HepG2 (cell line): ENCODE results near the gene NTN5. TPM values are rescaled to one million over a fixed set of nuclear protein-coding genes. Genes with fewer than 3 reads are reported as not detected.

Experiments
- FOXC1 ChIP-seq: sonication (generic); formaldehyde crosslinking; IDR thresholded peaks from 2 replicates; pipeline ENCODE4 v1.8.0; 2022; ENCODE audit warnings: mild to moderate bottlenecking, missing genetic modification reagents, borderline replicate concordance
- GPN1 ChIP-seq: sonication (generic); formaldehyde crosslinking; IDR thresholded peaks from 2 replicates; pipeline ENCODE4 v1.5.1; 2020; ENCODE audit warnings: missing genetic modification reagents, borderline replicate concordance
- HMG20B ChIP-seq: conservative IDR thresholded peaks from 2 replicates; pipeline ENCODE4 v1.6.1; 2016; ENCODE audit warnings: missing genetic modification reagents, missing compliant biosample characterization
- IRX3 ChIP-seq: sonication (generic); formaldehyde crosslinking; IDR thresholded peaks from 2 replicates; pipeline ENCODE4 v1.8.1; 2023; ENCODE audit warnings: mild to moderate bottlenecking, low read depth, missing genetic modification reagents, borderline replicate concordance
- KLF11 ChIP-seq: IDR thresholded peaks from 2 replicates; pipeline ENCODE4 v1.6.1; 2016; ENCODE audit warnings: missing compliant biosample characterization
- MTF1 ChIP-seq: sonication (generic); formaldehyde crosslinking; IDR thresholded peaks from 2 replicates; pipeline ENCODE4 v1.5.0; 2020; ENCODE audit warnings: missing genetic modification reagents
- THAP11 ChIP-seq: IDR thresholded peaks from 2 replicates; pipeline ENCODE4 v1.6.1; 2016; ENCODE audit warnings: missing biosample characterization, missing genetic modification reagents
- ZBTB20 ChIP-seq: sonication (generic); formaldehyde crosslinking; IDR thresholded peaks from 2 replicates; pipeline ENCODE4 v1.8.1; 2023; ENCODE audit warnings: missing genetic modification reagents, low read depth, mild to moderate bottlenecking, borderline replicate concordance
- ZFP41 ChIP-seq: sonication (generic); formaldehyde crosslinking; IDR thresholded peaks from 2 replicates; pipeline ENCODE4 v1.4.0; 2020; ENCODE audit warnings: mild to moderate bottlenecking, missing genetic modification reagents, borderline replicate concordance
- ZNF142 ChIP-seq: sonication (generic); formaldehyde crosslinking; IDR thresholded peaks from 2 replicates; pipeline ENCODE4 v1.4.0; 2020; ENCODE audit warnings: missing genetic modification reagents
- ZNF260 ChIP-seq: sonication (generic); formaldehyde crosslinking; IDR thresholded peaks from 2 replicates; pipeline ENCODE4 v1.4.0; 2020; ENCODE audit warnings: missing genetic modification reagents, low read depth, mild to moderate bottlenecking, borderline replicate concordance
- ZNF468 ChIP-seq: sonication (generic); formaldehyde crosslinking; IDR thresholded peaks from 2 replicates; pipeline ENCODE4 v1.8.0; 2022; ENCODE audit warnings: mild to moderate bottlenecking, moderate library complexity, missing genetic modification reagents
- ZNF841 ChIP-seq: sonication (generic); formaldehyde crosslinking; IDR thresholded peaks from 2 replicates; pipeline ENCODE4 v1.8.1; 2023; ENCODE audit warnings: missing genetic modification reagents, borderline replicate concordance
- polyA plus RNA-seq, 8 experiments: library from polyadenylated mRNA; depleted of rRNA in 3 of 8; stranded (reverse) in 7 of 8; unstranded in 1 of 8; fragments of >200 nt; fragmentation: Illumina TruSeq in 4 of 8; extraction: Trizol in 4 of 8; gene quantifications; 2 replicates each; pipeline versions ENCODE4 v1.2.1 to v1.2.3, GENCODE V29; 2011 to 2016; ENCODE audit warnings: low read depth in 4 of 8, missing spikeins in 1 of 8, mixed read lengths in 1 of 8; ENCODE audit not compliant: insufficient read depth in 1 of 8
- total RNA-seq, 5 experiments: library from RNA; depleted of rRNA; stranded (reverse); fragments of >200 nt; fragmentation: Illumina TruSeq; extraction: Trizol; gene quantifications; 2 replicates each; pipeline ENCODE4 v1.2.3, GENCODE V29; 2016; ENCODE audit warnings: low read depth in 1 of 5
- TF ChIP-seq, protein P1 (sequence below): sonication (generic); formaldehyde crosslinking; IDR thresholded peaks from 2 replicates; pipeline ENCODE4 v1.5.1; 2020; ENCODE audit warnings: mild to moderate bottlenecking, missing genetic modification reagents, moderate library complexity
- TF ChIP-seq, protein P2 (sequence below): IDR thresholded peaks from 2 replicates; pipeline ENCODE4 v1.6.1; 2012; ENCODE audit warnings: inconsistent platforms

NTN5 gene
- total and polyA plus RNA-seq, 2 of the 13 experiments (the other 11 are each of a cell fraction or from before 2014, with no cell fraction given), result 0.05 TPM; not detected in 1

DNA sequence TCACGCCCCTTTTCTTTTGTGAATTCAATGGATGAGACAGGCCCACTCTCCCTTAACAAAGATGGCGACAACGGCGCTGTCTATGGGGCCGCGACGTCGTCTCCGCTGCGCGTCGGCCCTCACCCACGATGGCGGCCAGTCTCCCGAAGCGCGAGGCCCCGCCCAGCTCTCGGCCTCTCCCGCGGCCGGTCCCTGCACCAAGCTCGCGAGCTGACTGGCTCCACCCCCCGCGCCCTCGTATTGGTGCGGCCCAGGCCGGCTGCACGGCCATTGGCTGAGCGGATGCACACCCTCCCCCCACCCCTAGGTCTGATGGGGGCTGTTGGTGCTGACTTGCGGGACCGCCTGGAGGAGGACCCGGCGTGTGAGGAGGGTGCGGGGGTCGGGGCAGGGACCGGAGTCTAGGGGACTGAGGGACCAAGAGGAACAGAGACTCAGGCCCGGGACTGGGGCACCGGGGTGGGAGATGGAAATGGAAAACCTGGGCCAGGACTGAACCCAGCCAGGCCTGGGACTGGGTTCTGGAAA, 48.7 kb downstream of the NTN5 start (continued):
- TF ChIP-seq ZBTB20 (CRISPR knock-in tag), result no peak
- no peak for TF ChIP-seq GPN1
- TF ChIP-seq, protein P1, sequence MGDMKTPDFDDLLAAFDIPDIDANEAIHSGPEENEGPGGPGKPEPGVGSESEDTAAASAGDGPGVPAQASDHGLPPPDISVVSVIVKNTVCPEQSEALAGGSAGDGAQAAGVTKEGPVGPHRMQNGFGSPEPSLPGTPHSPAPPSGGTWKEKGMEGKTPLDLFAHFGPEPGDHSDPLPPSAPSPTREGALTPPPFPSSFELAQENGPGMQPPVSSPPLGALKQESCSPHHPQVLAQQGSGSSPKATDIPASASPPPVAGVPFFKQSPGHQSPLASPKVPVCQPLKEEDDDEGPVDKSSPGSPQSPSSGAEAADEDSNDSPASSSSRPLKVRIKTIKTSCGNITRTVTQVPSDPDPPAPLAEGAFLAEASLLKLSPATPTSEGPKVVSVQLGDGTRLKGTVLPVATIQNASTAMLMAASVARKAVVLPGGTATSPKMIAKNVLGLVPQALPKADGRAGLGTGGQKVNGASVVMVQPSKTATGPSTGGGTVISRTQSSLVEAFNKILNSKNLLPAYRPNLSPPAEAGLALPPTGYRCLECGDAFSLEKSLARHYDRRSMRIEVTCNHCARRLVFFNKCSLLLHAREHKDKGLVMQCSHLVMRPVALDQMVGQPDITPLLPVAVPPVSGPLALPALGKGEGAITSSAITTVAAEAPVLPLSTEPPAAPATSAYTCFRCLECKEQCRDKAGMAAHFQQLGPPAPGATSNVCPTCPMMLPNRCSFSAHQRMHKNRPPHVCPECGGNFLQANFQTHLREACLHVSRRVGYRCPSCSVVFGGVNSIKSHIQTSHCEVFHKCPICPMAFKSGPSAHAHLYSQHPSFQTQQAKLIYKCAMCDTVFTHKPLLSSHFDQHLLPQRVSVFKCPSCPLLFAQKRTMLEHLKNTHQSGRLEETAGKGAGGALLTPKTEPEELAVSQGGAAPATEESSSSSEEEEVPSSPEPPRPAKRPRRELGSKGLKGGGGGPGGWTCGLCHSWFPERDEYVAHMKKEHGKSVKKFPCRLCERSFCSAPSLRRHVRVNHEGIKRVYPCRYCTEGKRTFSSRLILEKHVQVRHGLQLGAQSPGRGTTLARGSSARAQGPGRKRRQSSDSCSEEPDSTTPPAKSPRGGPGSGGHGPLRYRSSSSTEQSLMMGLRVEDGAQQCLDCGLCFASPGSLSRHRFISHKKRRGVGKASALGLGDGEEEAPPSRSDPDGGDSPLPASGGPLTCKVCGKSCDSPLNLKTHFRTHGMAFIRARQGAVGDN (CRISPR knock-in tag), result peak; percentile 30; the same call in 1 of the 2 replicates
- peak; percentile 87 for TF ChIP-seq THAP11
- TF ChIP-seq, protein P2, sequence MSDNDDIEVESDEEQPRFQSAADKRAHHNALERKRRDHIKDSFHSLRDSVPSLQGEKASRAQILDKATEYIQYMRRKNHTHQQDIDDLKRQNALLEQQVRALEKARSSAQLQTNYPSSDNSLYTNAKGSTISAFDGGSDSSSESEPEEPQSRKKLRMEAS, result peak; percentile 40; the same call in 1 of the 2 replicates
- TF ChIP-seq MTF1 (CRISPR knock-in tag), result no peak
- 0 out of 2 replicates have a peak, but pooled peaks have one; percentile 26 for TF ChIP-seq FOXC1 (CRISPR knock-in tag)
- no peak for TF ChIP-seq ZNF468
- TF ChIP-seq KLF11 (CRISPR knock-in tag), result no peak
- TF ChIP-seq ZFP41 (CRISPR knock-in tag), result no peak
- no peak for TF ChIP-seq IRX3
- no peak for TF ChIP-seq ZNF260 (CRISPR knock-in tag)
- no peak for TF ChIP-seq ZNF142
- no peak for TF ChIP-seq HMG20B
- no peak for TF ChIP-seq ZNF841 (CRISPR knock-in tag)
